ENCODE results near the gene RBM42. TPM values are rescaled to one million over a fixed set of nuclear protein-coding genes. Genes with fewer than 3 reads are reported as not detected.
A peak's percentile ranks its signal among the peaks of the same experiment; 100 is the strongest.

The RBM42 gene
- total and polyA plus RNA-seq, 9 of the 15 experiments (the other 6 are each of a cell fraction or from before 2014, with no cell fraction given) = 5.7 to 149 (median 32.4) TPM

GRCh38 chr19:35644206-35644986, 15.6 kb downstream of the RBM42 start:
- peaks cover 3% of the 10 kb centered on the region; the same call in 1 of the 3 replicates for H3K36me3 ChIP-seq (ENCODE audit: control insufficient read depth, insufficient read depth, low read length)
- H3K4me2 ChIP-seq (ENCODE audit: insufficient read depth, low read length) = peak overlapping the region; percentile 85
- no peaks in the 10 kb centered on the region for H3K27me3 ChIP-seq (ENCODE audit: control insufficient read depth in 2 of 2, insufficient read depth in 2 of 2, low read length in 2 of 2)
- H3K9ac ChIP-seq (ENCODE audit: insufficient read depth in 1 of 2, low read depth in 2 of 2, low read length in 2 of 2) = peak overlapping the region; percentile 80 to 89
- no peaks in the 10 kb centered on the region for H3K9me1 ChIP-seq (ENCODE audit: control insufficient read depth, insufficient read depth, low read length)
- intact Hi-C loops (cut with micrococcal nuclease) = loop anchor here (5.0 to 10.0 kb wide), 2 partner anchors 87 to 100 kb away; partner anchors contain the start of genes IGFLR1, LIN37, PSENEN and U2AF1L4
- H2AFZ ChIP-seq (ENCODE audit: low read depth, low read length) = peak overlapping the region; percentile 99
- H3K4me1 ChIP-seq (replicated peaks in 1 of 2; ENCODE audit: control insufficient read depth in 2 of 2, insufficient read depth in 2 of 2, low read length in 2 of 2) = peaks cover 31 to 53% of the 10 kb centered on the region in 2 experiments
- peak overlapping the region; percentile 44 for H3K4me3 ChIP-seq
- WGBS (ENCODE audit: insufficient coverage, low coverage, missing lambda C conversion rate) = 1% methylated on average over 49 of the region's 60 CpGs
- 0 out of 2 replicates have a peak, but pooled peaks cover 4% of the 10 kb centered on the region for H4K20me1 ChIP-seq (replicated peaks; ENCODE audit: control insufficient read depth, insufficient read depth, low read length)
- ATAC-seq (peak; percentile 88), DNase-seq (ENCODE audit: extremely low read depth in 1 of 4, low spot score in 3 of 4) (peak; percentile 91 to 98 (median 94)), FAIRE-seq (peak; percentile 84)
- no TSS peak for BruUV-seq (replicated peaks)
- H3K79me2 ChIP-seq (ENCODE audit: control insufficient read depth, insufficient read depth, low read length) = peaks cover 13% of the 10 kb centered on the region
- ChIA-PET POLR2A (interaction anchor here (0.6 to 3.6 kb wide), 6 partner anchors 11 to 366 kb away, joined by 3 to 14 read pairs (median 4); no protein-coding TSS in a partner anchor), CTCF (ENCODE audit: low intra/inter-chr PET ratio) (no interaction called here)
- in situ Hi-C loops (cut with MboI) = no loop called here
- no peaks in the 10 kb centered on the region for H3K9me3 ChIP-seq (replicated peaks; ENCODE audit: control insufficient read depth, insufficient read depth, low read depth, low read length)
- H3K27ac ChIP-seq (ENCODE audit: extremely low read depth, low read depth, low read length) = peak overlapping the region; percentile 89
- TF ChIP-seq CREBBP (IDR thresholded peaks at IDR 0.05; ENCODE audit: low read depth, low read length) = no peak
- no peak for TF ChIP-seq TFE3 (CRISPR knock-in tag; IDR thresholded peaks at IDR 0.05)
- TF ChIP-seq ZBTB40 (IDR thresholded peaks at IDR 0.05) = peak; percentile 35; the same call in 1 of the 2 replicates
- TF ChIP-seq ZBTB40 (CRISPR knock-in tag; IDR thresholded peaks at IDR 0.05) = no peak
- TF ChIP-seq SAFB2 (IDR thresholded peaks at IDR 0.05; ENCODE audit: borderline replicate concordance, low read depth, low read length, severe bottlenecking) = no peak
- no peak for TF ChIP-seq SIX5 (IDR thresholded peaks at IDR 0.05; ENCODE audit: borderline replicate concordance in 1 of 2, insufficient read depth in 1 of 2, low read depth in 1 of 2, low read length in 2 of 2)
- TF ChIP-seq MLX (CRISPR knock-in tag; conservative IDR thresholded peaks at IDR 0.05) = no peak

Data from K562 (cell line).